GM12873 (cell line): Measurements from ENCODE around the gene TTC34.

Experiments used
- TF ChIP-seq, protein P1 (sequence below): IDR thresholded peaks from 2 replicates; pipeline ENCODE4 v1.5.1; 2012; ENCODE audit warnings: low read depth, mild to moderate bottlenecking, moderate library complexity, low read length, control low read depth; ENCODE audit not compliant: insufficient read depth; ENCODE audit errors: missing control alignments

The TTC34 gene

DNA sequence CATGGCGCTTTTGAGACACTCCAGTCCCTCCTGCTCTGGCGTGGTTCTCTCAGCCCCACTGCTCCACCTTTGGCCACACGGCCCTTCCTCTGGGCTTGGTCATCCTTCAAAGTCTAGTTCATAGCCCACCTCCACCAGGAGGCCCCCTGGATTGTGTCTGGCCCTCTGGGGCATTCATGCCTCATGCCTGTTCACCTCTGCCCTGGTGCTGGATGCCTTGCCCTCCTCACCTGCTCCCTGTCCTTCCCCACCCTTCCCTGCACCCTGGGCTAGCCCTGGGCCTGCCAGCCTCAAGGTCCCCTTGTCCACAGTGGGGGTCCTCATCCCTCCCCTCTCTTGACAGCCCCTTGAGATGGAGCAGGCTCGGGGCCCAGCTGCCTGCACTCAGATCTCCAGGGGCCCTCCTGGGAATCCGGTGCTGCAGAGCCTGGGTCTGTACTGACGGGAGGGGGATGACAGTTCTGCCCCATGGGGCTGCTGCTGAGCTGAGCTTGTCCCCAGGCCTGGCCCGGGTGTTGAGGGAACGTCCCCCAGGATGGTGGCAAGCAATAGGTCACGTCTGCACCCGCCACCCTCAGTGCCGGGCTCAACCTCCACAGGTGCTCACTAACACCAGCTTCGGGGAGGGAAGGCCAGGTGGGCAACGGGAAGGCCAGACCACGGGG is 196.5 kb downstream of the TTC34 start:
- TF ChIP-seq, protein P1, sequence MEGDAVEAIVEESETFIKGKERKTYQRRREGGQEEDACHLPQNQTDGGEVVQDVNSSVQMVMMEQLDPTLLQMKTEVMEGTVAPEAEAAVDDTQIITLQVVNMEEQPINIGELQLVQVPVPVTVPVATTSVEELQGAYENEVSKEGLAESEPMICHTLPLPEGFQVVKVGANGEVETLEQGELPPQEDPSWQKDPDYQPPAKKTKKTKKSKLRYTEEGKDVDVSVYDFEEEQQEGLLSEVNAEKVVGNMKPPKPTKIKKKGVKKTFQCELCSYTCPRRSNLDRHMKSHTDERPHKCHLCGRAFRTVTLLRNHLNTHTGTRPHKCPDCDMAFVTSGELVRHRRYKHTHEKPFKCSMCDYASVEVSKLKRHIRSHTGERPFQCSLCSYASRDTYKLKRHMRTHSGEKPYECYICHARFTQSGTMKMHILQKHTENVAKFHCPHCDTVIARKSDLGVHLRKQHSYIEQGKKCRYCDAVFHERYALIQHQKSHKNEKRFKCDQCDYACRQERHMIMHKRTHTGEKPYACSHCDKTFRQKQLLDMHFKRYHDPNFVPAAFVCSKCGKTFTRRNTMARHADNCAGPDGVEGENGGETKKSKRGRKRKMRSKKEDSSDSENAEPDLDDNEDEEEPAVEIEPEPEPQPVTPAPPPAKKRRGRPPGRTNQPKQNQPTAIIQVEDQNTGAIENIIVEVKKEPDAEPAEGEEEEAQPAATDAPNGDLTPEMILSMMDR, result no peak

DNA sequence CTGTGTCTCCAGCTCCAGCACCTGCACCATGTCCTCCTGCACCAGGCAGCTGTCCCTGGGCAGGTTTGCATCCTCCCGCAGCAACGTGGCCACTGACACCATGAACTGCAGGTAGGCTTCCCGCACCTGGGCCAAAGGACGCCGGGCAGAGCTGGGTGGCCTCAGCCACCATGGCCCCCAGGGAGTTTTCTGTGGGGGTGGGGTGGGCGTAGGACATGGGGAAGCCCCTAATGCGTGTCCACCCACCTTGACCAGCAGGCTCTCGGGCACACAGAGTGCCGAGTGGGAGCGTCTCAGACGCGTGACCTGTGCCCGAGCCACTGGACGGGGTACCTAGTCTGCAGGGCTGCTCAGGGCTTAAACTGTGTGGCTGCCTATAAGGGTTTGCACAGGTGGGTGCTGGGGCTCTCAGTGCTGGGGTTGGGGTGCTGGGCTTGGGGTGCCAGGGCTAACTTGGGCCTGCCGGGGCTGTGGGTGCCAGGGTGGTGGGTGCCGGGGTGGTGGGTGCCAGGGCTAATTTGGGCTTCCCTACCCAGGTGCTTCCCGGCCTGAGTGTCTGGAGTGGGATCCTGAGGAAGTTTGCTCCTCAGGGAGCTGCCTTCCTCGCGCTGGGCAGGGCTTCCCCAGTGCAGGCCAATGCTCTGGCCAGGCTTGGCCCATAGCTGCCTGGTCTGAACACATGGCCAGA is 197.2 kb downstream of the TTC34 start:
- TF ChIP-seq, protein P1, result no peak

DNA sequence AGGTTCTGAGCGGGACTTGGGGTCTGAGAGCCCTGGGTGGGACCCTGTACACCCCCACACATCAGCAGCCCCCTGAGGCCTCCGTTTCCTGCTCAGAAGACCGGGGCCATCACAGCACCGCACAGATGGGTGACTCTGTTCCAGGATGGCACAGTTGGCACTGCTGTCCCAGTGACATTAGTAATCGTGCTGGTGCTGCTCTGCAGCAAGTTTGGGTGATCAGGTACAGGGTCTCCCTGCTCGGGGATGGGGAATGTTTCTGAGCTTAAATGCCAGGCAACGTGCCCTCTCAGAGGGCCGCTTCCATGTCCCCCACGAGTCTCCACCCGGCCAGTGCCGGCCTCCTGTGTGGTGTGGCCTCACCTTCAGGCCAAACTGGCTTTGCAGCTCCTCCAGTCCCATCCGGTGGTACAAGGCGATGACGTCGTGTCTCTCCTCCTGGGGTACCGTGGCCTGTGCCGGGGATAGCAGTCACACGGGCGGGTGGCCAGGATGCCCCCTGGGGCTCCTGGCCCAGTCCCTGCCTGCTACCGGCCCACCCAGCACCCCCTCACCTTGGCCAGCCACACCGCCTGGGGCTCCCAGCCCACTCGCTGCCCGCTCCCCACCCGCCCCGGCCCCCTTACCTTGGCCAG is 197.9 kb downstream of the TTC34 start:
- TF ChIP-seq, protein P1, result no peak

DNA sequence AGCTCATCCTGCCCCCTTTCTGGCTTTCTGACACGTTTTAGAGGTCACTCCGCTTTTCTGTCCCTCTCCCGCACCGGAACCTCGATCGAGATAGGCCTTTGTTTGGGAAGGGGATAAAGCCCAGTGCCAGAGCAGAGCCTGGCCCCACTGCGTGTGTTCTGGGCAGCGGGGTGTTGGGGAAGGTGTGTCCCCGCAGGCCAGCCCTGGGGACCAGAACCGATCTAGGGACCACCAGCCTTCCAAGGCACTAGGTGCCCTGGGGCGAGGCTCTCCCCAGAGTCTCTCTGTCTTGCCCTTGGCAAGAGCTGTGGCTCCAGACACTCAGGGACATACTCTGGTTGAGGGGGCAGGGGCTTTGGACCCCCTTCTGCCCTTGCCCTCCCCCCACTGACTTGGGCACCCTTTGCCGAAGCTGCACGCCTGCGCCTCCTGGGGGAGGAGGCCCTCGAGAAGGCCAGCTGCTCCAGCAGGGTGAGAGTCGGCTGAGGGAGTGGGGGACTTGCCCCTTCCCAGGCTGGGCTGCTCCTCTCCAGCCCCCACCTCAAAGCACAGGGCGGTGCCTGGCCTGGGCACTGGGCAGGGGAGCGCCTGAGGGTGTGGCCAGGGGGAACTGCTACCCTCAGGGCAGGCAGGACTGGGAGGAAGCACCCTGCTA is 198.5 kb downstream of the TTC34 start:
- TF ChIP-seq, protein P1, result no peak

DNA sequence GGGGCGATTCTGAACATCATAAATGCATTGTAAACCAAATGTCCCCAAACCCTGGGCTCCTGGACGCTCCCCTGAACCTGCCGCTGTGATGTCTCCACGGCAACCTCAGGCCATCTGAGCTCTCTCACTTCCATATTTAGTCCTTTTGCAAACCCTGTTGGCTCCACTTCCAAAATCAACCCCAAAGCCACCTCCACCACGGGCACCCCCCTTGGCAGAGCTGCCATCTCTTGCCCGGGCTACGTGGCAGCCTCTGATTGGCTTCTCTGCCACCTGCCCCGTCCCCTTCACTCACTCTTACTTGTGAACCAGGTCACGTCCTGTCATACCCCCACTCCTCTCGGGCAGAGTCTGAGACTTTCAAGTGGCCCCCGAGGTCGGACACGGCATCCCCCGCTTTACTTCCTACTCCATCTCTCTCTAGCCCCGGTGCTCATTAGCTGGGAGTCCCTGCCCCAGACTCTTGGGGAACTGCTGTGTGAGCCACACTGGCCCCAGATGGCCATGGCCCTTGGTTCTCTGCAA is 199.1 kb downstream of the TTC34 start:
- TF ChIP-seq, protein P1, result no peak

DNA sequence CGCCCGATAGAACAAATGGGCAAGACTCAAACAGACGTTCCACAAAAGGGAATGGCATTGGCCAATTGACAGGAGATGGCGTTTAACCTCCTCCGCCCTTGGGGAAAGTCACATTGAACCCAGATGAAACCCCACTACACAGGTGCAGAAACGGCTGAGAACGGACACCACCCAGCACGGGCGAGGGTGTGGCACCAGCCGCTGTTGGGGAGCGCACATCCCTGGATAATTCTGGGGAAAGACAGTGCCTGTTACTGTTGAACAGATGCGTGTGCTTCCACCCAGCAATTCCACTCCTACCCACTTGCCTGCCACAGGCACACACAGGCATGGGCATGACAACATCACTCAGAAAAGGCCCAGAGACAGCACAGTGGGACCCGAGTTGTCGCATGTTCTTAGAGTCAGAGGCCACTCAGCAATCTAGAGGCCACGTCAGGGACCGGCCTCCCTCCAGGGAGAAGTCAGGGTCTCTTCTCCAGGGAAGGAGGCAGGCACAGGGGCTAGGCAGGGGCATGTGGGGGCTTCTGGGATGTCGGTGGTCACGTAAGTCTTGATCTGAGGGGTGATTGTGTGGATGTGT is 199.7 kb downstream of the TTC34 start:
- TF ChIP-seq, protein P1, result no peak
